Upper lobe of left lung (tissue), 6 donors: Measurements from ENCODE around the gene PCBP3. TPM values are rescaled to one million over a fixed set of nuclear protein-coding genes. Genes with fewer than 3 reads are reported as not detected.

ENCODE experiments used
- ATAC-seq, 2 donors: fragments of 200-7000 bp; cut with Tn5 transposase; one replicate each; pipeline ENCODE4 v1.9.1; 2022; ENCODE audit warnings: mild to moderate bottlenecking in 2 of 2, moderate library complexity in 2 of 2; ENCODE audit not compliant: low FRiP score in 2 of 2
- DNase-seq, 2 donors: peaks; one replicate each; pipeline ENCODE4 v3.0.0-alpha.2; 2019 to 2020
- H3K27ac ChIP-seq, 4 donors: fragments of 200-600 bp; sonication (generic); one replicate each; pipeline ENCODE4 v1.5.1; 2016 to 2019
- H3K27me3 ChIP-seq, 4 donors: fragments of 200-600 bp; sonication (generic); one replicate each; pipeline ENCODE4 v1.5.1; 2017 to 2019
- H3K36me3 ChIP-seq, 4 donors: fragments of 200-600 bp; sonication (generic); one replicate each; pipeline ENCODE4 v1.5.1; 2016 to 2019
- H3K4me1 ChIP-seq, 4 donors: fragments of 200-600 bp; sonication (generic); one replicate each; pipeline ENCODE4 v1.5.1; 2018 to 2019
- H3K4me3 ChIP-seq, 4 donors: fragments of 200-600 bp; sonication (generic); one replicate each; pipeline ENCODE4 v1.5.1; 2017 to 2019; ENCODE audit warnings: mild to moderate bottlenecking in 2 of 4, moderate library complexity in 1 of 4
- H3K9me3 ChIP-seq, 4 donors: fragments of 200-600 bp; sonication (generic); one replicate each; pipeline ENCODE4 v1.5.1; 2018 to 2019
- EP300 ChIP-seq, 4 donors: sonication (generic); formaldehyde crosslinking; IDR thresholded peaks; one replicate each; pipeline ENCODE4 v1.5.1; 2017; ENCODE audit warnings: antibody characterized with exemption in 4 of 4, control low read depth in 2 of 4
- POLR2A ChIP-seq, 4 donors: fragments of 450-650 bp; IDR thresholded peaks; one replicate each; pipeline ENCODE4 v1.5.1; 2016 to 2017; ENCODE audit warnings: antibody characterized with exemption in 4 of 4, mild to moderate bottlenecking in 2 of 4
- POLR2AphosphoS5 ChIP-seq, 2 donors: sonication (generic); formaldehyde crosslinking; IDR thresholded peaks; one replicate each; pipeline ENCODE4 v1.5.1; 2017; ENCODE audit warnings: antibody characterized with exemption in 2 of 2
- WGBS, 2 donors: methylation state at CpG; one replicate each; pipeline ENCODE4 v1.1.5; 2017 to 2018; 5-methylcytosine and 5-hydroxymethylcytosine counted together
- total RNA-seq, 6 donors: library from RNA; depleted of rRNA in 4 of 6; stranded (reverse); fragments of >200 nt in 4 of 6; gene quantifications; one replicate each; pipeline versions ENCODE4 v1.1.0 to v1.2.1, GENCODE V29; 2016 to 2021
- TF ChIP-seq, protein P1 (sequence below), 6 experiments: fragments of 450-650 bp in 4 of 6; fragments of 200-600 bp in 2 of 6; sonication (generic) in 2 of 6; IDR thresholded peaks; one replicate each; pipeline ENCODE4 v1.5.1; 2016 to 2019; ENCODE audit warnings: antibody characterized with exemption in 6 of 6
- donor health status: DM: no; HTN: no; CAD: no; lungs with moderate emphysema.
- donor health status: DM: no; HTN: yes; CAD: no; lungs with severe emphysema.

The PCBP3 gene
- total RNA-seq, 6 donors from 2014 or later, result 0.78 to 10.5 (median 3.3) TPM

DNA sequence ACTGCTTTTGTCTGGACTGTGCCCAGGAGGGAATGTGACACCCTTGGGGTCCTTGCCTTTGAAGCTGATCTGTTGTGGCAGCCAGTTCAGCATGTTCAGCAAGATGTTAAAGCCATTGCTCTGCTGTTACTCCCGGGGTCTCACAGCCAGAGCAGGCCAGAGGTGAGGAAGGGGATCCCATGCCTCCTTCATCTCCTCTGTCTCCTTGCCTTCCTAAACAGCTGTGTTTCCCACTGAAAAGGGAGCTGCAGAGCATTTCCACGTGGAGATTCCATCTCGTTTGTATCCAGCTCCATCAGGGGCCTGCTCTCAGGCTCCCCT is 202.2 kb downstream of the PCBP3 start:
- H3K4me1 ChIP-seq, result no peaks in the 10 kb centered on the region
- peaks cover 3 to 11% (median 5%) of the 10 kb centered on the region in 4 donors for H3K9me3 ChIP-seq
- DNase-seq (no peak), ATAC-seq (no peak)
- no peak overlapping the region for H3K27ac ChIP-seq
- no peak overlapping the region for H3K4me3 ChIP-seq
- 33 to 56% methylated on average over 2 to 3 of the region's 3 CpGs for WGBS, 2 donors
- no peaks in the 10 kb centered on the region for H3K36me3 ChIP-seq
- H3K27me3 ChIP-seq, result no peaks in the 10 kb centered on the region
- TF ChIP-seq EP300 (IDR thresholded peaks at IDR 0.05), result no peak
- TF ChIP-seq, protein P1, sequence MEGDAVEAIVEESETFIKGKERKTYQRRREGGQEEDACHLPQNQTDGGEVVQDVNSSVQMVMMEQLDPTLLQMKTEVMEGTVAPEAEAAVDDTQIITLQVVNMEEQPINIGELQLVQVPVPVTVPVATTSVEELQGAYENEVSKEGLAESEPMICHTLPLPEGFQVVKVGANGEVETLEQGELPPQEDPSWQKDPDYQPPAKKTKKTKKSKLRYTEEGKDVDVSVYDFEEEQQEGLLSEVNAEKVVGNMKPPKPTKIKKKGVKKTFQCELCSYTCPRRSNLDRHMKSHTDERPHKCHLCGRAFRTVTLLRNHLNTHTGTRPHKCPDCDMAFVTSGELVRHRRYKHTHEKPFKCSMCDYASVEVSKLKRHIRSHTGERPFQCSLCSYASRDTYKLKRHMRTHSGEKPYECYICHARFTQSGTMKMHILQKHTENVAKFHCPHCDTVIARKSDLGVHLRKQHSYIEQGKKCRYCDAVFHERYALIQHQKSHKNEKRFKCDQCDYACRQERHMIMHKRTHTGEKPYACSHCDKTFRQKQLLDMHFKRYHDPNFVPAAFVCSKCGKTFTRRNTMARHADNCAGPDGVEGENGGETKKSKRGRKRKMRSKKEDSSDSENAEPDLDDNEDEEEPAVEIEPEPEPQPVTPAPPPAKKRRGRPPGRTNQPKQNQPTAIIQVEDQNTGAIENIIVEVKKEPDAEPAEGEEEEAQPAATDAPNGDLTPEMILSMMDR (IDR thresholded peaks at IDR 0.05), result no peak
- TF ChIP-seq POLR2A (IDR thresholded peaks at IDR 0.05), result no peak
- no peak for TF ChIP-seq POLR2AphosphoS5 (IDR thresholded peaks at IDR 0.05)

DNA sequence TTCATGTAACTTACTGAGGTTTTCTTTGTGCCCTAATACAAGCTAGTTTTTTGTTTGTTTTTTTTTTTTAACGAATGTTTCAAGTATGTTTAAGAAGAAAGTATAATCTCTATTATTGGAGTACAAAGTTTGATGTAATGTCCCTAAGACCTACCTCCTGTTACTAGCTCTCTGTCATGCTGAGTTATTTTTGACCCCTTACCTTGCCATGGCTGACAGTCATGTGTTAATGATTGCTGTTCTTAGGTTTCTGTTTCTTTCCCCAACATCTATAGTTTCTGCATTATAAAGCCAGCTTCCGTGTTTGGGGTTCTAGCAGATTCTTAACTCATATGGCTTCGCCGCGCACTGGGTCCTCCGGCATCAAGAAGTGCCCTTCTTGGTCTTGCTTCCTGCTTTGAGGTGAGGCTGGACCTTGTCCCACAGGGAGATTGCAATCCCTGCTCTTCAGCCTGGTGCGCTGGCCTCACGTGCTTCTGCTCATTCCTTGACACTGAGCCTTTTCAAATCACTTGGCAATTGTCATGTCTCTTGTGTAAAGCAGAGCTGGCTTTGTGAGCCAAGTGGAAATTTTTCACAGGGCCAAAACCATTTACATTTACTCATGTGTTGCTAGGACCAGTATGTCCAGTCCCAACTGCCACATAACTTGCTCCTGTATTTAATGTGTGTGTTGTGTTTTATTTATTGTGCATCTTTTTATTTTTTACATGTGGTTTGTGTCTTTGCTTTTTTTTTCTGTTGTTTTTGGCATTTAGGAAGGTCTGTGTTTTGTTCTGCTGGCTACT is 203.0 kb downstream of the PCBP3 start:
- DNase-seq, result no peak
- no peak for TF ChIP-seq POLR2A (IDR thresholded peaks at IDR 0.05)
- no peak for TF ChIP-seq EP300 (IDR thresholded peaks at IDR 0.05)
- TF ChIP-seq, protein P1 (IDR thresholded peaks at IDR 0.05), result no peak
- TF ChIP-seq POLR2AphosphoS5 (IDR thresholded peaks at IDR 0.05), result no peak
- H3K36me3 ChIP-seq, result no peaks in the 10 kb centered on the region
- WGBS, 2 donors, result 66 to 69% methylated on average over 8 of the region's 8 CpGs
- H3K27ac ChIP-seq, result no peak overlapping the region
- H3K4me3 ChIP-seq, result no peak overlapping the region
- H3K27me3 ChIP-seq, result no peaks in the 10 kb centered on the region
- peaks cover 0 to 3% (median under 1%) of the 10 kb centered on the region in 4 donors for H3K9me3 ChIP-seq
- H3K4me1 ChIP-seq, result no peaks in the 10 kb centered on the region
- ATAC-seq, result no peak

DNA sequence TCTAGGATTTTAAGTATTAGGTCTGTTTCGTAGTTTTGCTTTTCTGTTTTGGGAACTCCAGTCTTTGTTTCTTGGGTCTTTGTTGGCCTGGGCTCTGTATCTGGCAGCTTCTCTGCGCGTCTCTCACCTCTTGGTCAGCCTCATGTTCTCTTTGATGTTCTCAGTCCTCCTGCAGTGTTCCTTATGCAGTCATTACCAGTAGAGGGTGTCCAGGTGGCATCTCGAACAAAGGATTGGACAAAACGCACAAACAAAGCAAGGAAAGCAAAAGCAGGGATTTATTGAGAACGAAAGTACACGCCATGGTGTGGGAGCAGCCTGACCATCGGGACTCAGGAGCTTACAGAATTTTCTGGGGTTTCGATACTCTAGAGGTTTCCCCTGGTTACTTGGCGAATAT is 204.3 kb downstream of the PCBP3 start:
- 91 to 94% methylated on average over 10 of the region's 10 CpGs for WGBS, 2 donors
- no peak for TF ChIP-seq POLR2A (IDR thresholded peaks at IDR 0.05)
- no peak for TF ChIP-seq POLR2AphosphoS5 (IDR thresholded peaks at IDR 0.05)
- TF ChIP-seq, protein P1 (IDR thresholded peaks at IDR 0.05), result no peak
- TF ChIP-seq EP300 (IDR thresholded peaks at IDR 0.05), result no peak
- H3K4me1 ChIP-seq, result no peaks in the 10 kb centered on the region
- no peaks in the 10 kb centered on the region for H3K36me3 ChIP-seq
- no peak overlapping the region for H3K27ac ChIP-seq
- ATAC-seq (no peak), DNase-seq (no peak)
- no peak overlapping the region for H3K4me3 ChIP-seq
- no peaks in the 10 kb centered on the region for H3K27me3 ChIP-seq
- H3K9me3 ChIP-seq, result no peaks in the 10 kb centered on the region

DNA sequence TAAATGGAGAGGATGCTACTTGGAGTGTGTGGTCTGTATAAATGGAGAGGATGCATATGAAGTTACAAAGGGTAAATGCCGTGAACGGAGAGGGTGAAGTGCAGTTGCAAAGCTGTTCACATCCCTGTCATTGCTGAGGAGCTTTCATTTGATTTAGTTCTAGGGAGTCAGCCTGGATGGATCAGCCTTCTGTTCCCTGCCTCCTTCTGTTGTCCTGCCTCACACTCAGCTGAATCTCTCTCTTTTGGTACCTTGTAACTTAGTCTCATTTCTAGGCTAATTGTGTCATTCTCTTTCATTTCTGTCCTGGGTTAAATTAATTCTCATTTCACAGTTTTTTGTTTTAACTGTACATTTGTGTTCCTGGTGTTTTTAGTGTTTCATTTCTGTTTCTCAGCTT is 204.8 kb downstream of the PCBP3 start:
- no peaks in the 10 kb centered on the region for H3K9me3 ChIP-seq
- H3K27ac ChIP-seq, result no peak overlapping the region
- 85 to 91% methylated on average over 2 of the region's 2 CpGs for WGBS, 2 donors
- H3K4me3 ChIP-seq, result no peak overlapping the region
- no peak for DNase-seq
- ATAC-seq, result no peak
- no peaks in the 10 kb centered on the region for H3K27me3 ChIP-seq
- TF ChIP-seq, protein P1 (IDR thresholded peaks at IDR 0.05), result no peak
- H3K4me1 ChIP-seq, result no peaks in the 10 kb centered on the region
- no peaks in the 10 kb centered on the region for H3K36me3 ChIP-seq

DNA sequence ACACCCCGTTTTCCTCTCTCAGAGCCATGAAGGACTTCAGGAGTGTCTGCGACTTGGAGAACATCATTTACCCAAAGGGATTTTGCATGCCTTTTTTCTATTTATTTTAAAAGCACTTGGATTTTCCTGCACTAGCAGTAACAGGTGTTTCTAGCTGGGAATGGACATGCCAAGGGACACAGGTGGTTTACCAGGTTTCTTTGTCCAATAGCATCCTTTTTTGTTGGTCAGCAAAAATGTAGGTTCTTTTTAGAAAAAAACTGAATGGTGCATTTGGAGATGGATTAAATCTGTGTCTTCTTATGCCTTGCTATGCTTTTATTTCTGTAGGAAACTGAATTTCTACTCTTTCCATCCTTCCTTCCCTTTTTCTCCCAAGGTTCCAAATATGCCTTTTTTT is 205.3 kb downstream of the PCBP3 start:
- Histone ChIP-seq H3K27ac (no peak overlapping the region), H3K27me3 (no peaks in the 10 kb centered on the region), H3K4me3 (no peak overlapping the region), H3K4me1 (no peaks in the 10 kb centered on the region), H3K9me3 (no peaks in the 10 kb centered on the region), H3K36me3 (no peaks in the 10 kb centered on the region)
- DNase-seq (no peak), ATAC-seq (no peak)
- TF ChIP-seq EP300 (IDR thresholded peaks at IDR 0.05) (no peak), POLR2AphosphoS5 (IDR thresholded peaks at IDR 0.05) (no peak), POLR2A (IDR thresholded peaks at IDR 0.05) (no peak)
- TF ChIP-seq, protein P1 (IDR thresholded peaks at IDR 0.05), result no peak
- WGBS, 2 donors, result 66 to 70% methylated on average over 2 of the region's 2 CpGs
